HEK293 (cell line): ENCODE measurements around the gene SEMA3F.

ENCODE experiments used
- MYNN ChIP-seq: fragments of 450-650 bp; formaldehyde crosslinking; IDR thresholded peaks from 2 replicates; pipeline ENCODE4 v1.5.1; 2016; ENCODE audit warnings: missing biosample characterization, missing genetic modification characterization, borderline replicate concordance
- SETDB1 ChIP-seq: IDR thresholded peaks from one replicate; pipeline ENCODE4 v1.6.1; 2017; ENCODE audit warnings: mild to moderate bottlenecking, low read length, moderate library complexity, mixed read lengths; ENCODE audit not compliant: insufficient read length
- SP2 ChIP-seq: fragments of 450-650 bp; formaldehyde crosslinking; IDR thresholded peaks from 2 replicates; pipeline ENCODE4 v1.5.1; 2016; ENCODE audit warnings: missing biosample characterization, missing genetic modification characterization
- ZNF140 ChIP-seq: fragments of 450-650 bp; formaldehyde crosslinking; IDR thresholded peaks from 2 replicates; pipeline ENCODE4 v1.5.1; 2016; ENCODE audit warnings: missing biosample characterization, missing genetic modification characterization
- ZNF146 ChIP-seq: fragments of 450-650 bp; formaldehyde crosslinking; IDR thresholded peaks from 2 replicates; pipeline ENCODE4 v1.5.1; 2016; ENCODE audit warnings: missing biosample characterization, missing genetic modification characterization
- TF ChIP-seq, protein P1 (sequence below): fragments of 450-650 bp; formaldehyde crosslinking; IDR thresholded peaks from 2 replicates; pipeline ENCODE4 v1.5.1; 2016; ENCODE audit warnings: missing biosample characterization, missing genetic modification characterization
- TF ChIP-seq, protein P2 (sequence below): fragments of 450-650 bp; formaldehyde crosslinking; IDR thresholded peaks from 2 replicates; pipeline ENCODE4 v1.5.1; 2016; ENCODE audit warnings: missing biosample characterization, missing genetic modification characterization
- TF ChIP-seq, protein P3 (sequence below): sonication (generic); formaldehyde crosslinking; IDR thresholded peaks from 2 replicates; pipeline ENCODE4 v1.8.1; 2022; ENCODE audit warnings: mild to moderate bottlenecking, moderate library complexity, missing genetic modification reagents

DNA sequence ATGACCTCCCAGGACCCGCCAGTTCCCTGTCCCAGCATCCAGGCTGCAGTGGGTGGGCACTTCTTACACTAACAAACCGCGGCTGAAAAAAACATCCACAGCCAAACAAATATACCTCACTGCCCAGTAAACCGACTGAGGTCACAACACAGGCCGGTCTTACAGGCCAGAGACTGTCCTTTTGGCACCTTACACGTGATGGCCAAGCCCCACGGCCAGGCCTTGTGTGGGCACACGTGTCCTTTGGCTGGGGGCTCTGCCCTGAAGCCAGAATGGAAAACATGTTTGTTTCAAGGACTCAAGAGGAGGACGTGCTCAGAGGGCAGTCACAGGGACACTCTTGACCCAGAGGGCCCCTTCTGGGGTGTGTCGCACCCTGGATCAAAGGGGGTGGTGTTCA, 59.7 kb downstream of the SEMA3F start:
- TF ChIP-seq, protein P1, sequence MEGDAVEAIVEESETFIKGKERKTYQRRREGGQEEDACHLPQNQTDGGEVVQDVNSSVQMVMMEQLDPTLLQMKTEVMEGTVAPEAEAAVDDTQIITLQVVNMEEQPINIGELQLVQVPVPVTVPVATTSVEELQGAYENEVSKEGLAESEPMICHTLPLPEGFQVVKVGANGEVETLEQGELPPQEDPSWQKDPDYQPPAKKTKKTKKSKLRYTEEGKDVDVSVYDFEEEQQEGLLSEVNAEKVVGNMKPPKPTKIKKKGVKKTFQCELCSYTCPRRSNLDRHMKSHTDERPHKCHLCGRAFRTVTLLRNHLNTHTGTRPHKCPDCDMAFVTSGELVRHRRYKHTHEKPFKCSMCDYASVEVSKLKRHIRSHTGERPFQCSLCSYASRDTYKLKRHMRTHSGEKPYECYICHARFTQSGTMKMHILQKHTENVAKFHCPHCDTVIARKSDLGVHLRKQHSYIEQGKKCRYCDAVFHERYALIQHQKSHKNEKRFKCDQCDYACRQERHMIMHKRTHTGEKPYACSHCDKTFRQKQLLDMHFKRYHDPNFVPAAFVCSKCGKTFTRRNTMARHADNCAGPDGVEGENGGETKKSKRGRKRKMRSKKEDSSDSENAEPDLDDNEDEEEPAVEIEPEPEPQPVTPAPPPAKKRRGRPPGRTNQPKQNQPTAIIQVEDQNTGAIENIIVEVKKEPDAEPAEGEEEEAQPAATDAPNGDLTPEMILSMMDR (tag by site-specific recombination): no peak
- TF ChIP-seq, protein P2, sequence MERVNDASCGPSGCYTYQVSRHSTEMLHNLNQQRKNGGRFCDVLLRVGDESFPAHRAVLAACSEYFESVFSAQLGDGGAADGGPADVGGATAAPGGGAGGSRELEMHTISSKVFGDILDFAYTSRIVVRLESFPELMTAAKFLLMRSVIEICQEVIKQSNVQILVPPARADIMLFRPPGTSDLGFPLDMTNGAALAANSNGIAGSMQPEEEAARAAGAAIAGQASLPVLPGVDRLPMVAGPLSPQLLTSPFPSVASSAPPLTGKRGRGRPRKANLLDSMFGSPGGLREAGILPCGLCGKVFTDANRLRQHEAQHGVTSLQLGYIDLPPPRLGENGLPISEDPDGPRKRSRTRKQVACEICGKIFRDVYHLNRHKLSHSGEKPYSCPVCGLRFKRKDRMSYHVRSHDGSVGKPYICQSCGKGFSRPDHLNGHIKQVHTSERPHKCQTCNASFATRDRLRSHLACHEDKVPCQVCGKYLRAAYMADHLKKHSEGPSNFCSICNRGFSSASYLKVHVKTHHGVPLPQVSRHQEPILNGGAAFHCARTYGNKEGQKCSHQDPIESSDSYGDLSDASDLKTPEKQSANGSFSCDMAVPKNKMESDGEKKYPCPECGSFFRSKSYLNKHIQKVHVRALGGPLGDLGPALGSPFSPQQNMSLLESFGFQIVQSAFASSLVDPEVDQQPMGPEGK (tag by site-specific recombination): no peak
- TF ChIP-seq, protein P3, sequence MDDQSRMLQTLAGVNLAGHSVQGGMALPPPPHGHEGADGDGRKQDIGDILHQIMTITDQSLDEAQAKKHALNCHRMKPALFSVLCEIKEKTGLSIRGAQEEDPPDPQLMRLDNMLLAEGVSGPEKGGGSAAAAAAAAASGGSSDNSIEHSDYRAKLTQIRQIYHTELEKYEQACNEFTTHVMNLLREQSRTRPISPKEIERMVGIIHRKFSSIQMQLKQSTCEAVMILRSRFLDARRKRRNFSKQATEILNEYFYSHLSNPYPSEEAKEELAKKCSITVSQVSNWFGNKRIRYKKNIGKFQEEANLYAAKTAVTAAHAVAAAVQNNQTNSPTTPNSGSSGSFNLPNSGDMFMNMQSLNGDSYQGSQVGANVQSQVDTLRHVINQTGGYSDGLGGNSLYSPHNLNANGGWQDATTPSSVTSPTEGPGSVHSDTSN: no peak
- TF ChIP-seq ZNF140: no peak
- no peak for TF ChIP-seq MYNN (tag by site-specific recombination)
- no peak for TF ChIP-seq ZNF146 (tag by site-specific recombination)
- no peak for TF ChIP-seq SETDB1
- no peak for TF ChIP-seq SP2
